CD14-positive monocyte (primary cell): Measurements from ENCODE around the gene BTBD7. TPM values are rescaled to one million over a fixed set of nuclear protein-coding genes. Genes with fewer than 3 reads are reported as not detected.

Experiments
- DNase-seq, 3 donors: peaks; one replicate each; pipeline ENCODE4 v3.0.0-alpha.2; 2011 to 2022
- H2AFZ ChIP-seq: 2 replicates; pipeline ENCODE4 v1.6.0; 2012; ENCODE audit warnings: mild to moderate bottlenecking, low read depth, low read length, inconsistent platforms; ENCODE audit not compliant: insufficient read depth, poor library complexity, severe bottlenecking
- H3K27ac ChIP-seq, 2 donors: 1 replicate in 1 of 2; 2 replicates in 1 of 2; pipeline ENCODE4 v1.5.1; 2012 to 2013; ENCODE audit warnings: low read length in 2 of 2, control low read depth in 1 of 2, inconsistent platforms in 1 of 2, low read depth in 1 of 2, mild to moderate bottlenecking in 1 of 2
- H3K27me3 ChIP-seq, 2 donors: one replicate each; pipeline versions ENCODE4 v1.6.0 to v1.6.1; 2011 to 2013; ENCODE audit warnings: low read length in 2 of 2; ENCODE audit not compliant: control insufficient read depth in 2 of 2, insufficient read depth in 2 of 2
- H3K36me3 ChIP-seq, 2 donors: replicated peaks in 1 of 2; 1 replicate in 1 of 2; 2 replicates in 1 of 2; pipeline versions ENCODE4 v1.5.1 to v1.6.1; 2012 to 2013; ENCODE audit warnings: low read length in 2 of 2, control low read depth in 1 of 2, inconsistent platforms in 1 of 2, mild to moderate bottlenecking in 1 of 2; ENCODE audit not compliant: insufficient read depth in 2 of 2, control insufficient read depth in 1 of 2
- H3K4me1 ChIP-seq, 2 donors: 1 replicate in 1 of 2; 2 replicates in 1 of 2; pipeline versions ENCODE4 v1.5.1 to v1.6.1; 2012 to 2013; ENCODE audit warnings: low read length in 2 of 2, control low read depth in 1 of 2, inconsistent platforms in 1 of 2, mild to moderate bottlenecking in 1 of 2, moderate library complexity in 1 of 2; ENCODE audit not compliant: insufficient read depth in 2 of 2, control insufficient read depth in 1 of 2
- H3K4me2 ChIP-seq: replicated peaks from 2 replicates; pipeline ENCODE3; 2012; ENCODE audit warnings: low read length, moderate library complexity, mild to moderate bottlenecking; ENCODE audit not compliant: poor library complexity, severe bottlenecking; ENCODE audit errors: extremely low read depth
- H3K4me3 ChIP-seq, 3 experiments: fragments of 200-600 bp in 1 of 3; sonication (generic) in 1 of 3; replicated peaks in 1 of 3; 1 replicate in 2 of 3; 2 replicates in 1 of 3; pipeline ENCODE4 v1.5.1; 2011 to 2013; ENCODE audit warnings: low read length in 3 of 3, mild to moderate bottlenecking in 3 of 3, control low read depth in 2 of 3, low read depth in 2 of 3, inconsistent platforms in 1 of 3, moderate library complexity in 1 of 3
- H3K79me2 ChIP-seq: 2 replicates; pipeline ENCODE4 v1.6.0; 2012; ENCODE audit warnings: mild to moderate bottlenecking, control low read depth, inconsistent platforms, low read length, moderate library complexity; ENCODE audit not compliant: insufficient read depth
- H3K9ac ChIP-seq: 2 replicates; pipeline ENCODE4 v1.6.0; 2017; ENCODE audit warnings: low read length, mild to moderate bottlenecking; ENCODE audit not compliant: insufficient read depth, poor library complexity, severe bottlenecking
- H3K9me3 ChIP-seq, 2 donors: replicated peaks in 1 of 2; 1 replicate in 1 of 2; 2 replicates in 1 of 2; pipeline versions ENCODE4 v1.5.1 to v1.6.1; 2012 to 2013; ENCODE audit warnings: low read length in 2 of 2, control low read depth in 1 of 2; ENCODE audit not compliant: control insufficient read depth in 1 of 2, insufficient read depth in 1 of 2
- H4K20me1 ChIP-seq: 2 replicates; pipeline ENCODE4 v1.6.0; 2012; ENCODE audit warnings: mild to moderate bottlenecking, low read length, control low read depth, moderate library complexity; ENCODE audit not compliant: insufficient read depth
- H3K27ac Mint-ChIP-seq, 7 donors: one replicate each; pipeline ENCODE4 v1.8.0; 2020; ENCODE audit warnings: mild to moderate bottlenecking in 7 of 7, mixed read lengths in 7 of 7, moderate library complexity in 6 of 7, inconsistent platforms in 2 of 7
- H3K27me3 Mint-ChIP-seq, 3 donors: one replicate each; pipeline ENCODE4 v1.8.0; 2021 to 2022; ENCODE audit warnings: low read depth in 3 of 3, mild to moderate bottlenecking in 3 of 3, mixed read lengths in 3 of 3, moderate library complexity in 3 of 3, inconsistent platforms in 1 of 3
- H3K36me3 Mint-ChIP-seq, 2 donors: one replicate each; pipeline ENCODE4 v1.8.0; 2020; ENCODE audit warnings: mixed read lengths in 2 of 2, inconsistent platforms in 1 of 2, mild to moderate bottlenecking in 1 of 2
- H3K4me1 Mint-ChIP-seq: one replicate; pipeline ENCODE4 v1.8.0; 2020; ENCODE audit warnings: mild to moderate bottlenecking, mixed read lengths
- H3K4me3 Mint-ChIP-seq, 2 donors: one replicate each; pipeline ENCODE4 v1.8.0; 2020; ENCODE audit warnings: mild to moderate bottlenecking in 2 of 2, mixed read lengths in 2 of 2, moderate library complexity in 1 of 2
- H3K9me3 Mint-ChIP-seq, 7 donors: one replicate each; pipeline ENCODE4 v1.8.0; 2020 to 2022; ENCODE audit warnings: mixed read lengths in 7 of 7, mild to moderate bottlenecking in 6 of 7, moderate library complexity in 6 of 7, inconsistent platforms in 2 of 7
- CTCF ChIP-seq: fragments of 200-600 bp; IDR thresholded peaks from one replicate; pipeline ENCODE4 v1.8.0; 2022; ENCODE audit warnings: antibody characterized with exemption, mild to moderate bottlenecking
- WGBS: methylation state at CpG from one replicate; pipeline ENCODE4 v1.1.5; 2013; ENCODE audit warnings: missing lambda C conversion rate; ENCODE audit not compliant: insufficient coverage; 5-methylcytosine and 5-hydroxymethylcytosine counted together
- intact Hi-C, 2 donors: fragments of 100-400 bp; cut with micrococcal nuclease; formaldehyde crosslinking; loops; one replicate each; pipeline versions ENCODE4 v1.15.0 to v1.15.1; 2023
- polyA plus RNA-seq, 3 donors: library from polyadenylated mRNA; depleted of rRNA in 1 of 3; unstranded in 2 of 3; stranded (reverse) in 1 of 3; fragments of 300-500 nt in 2 of 3; fragments of >200 nt in 1 of 3; fragmentation: Illumina TruSeq in 2 of 3; gene quantifications; 1 replicate in 2 of 3; 2 replicates in 1 of 3; pipeline ENCODE4 v1.2.3, GENCODE V29; 2012 to 2021

BTBD7 gene
- polyA plus RNA-seq, 3 donors = 8.3 to 8.6 (median 8.5) TPM

GRCh38 chr14:93315575-93315974 lies 17.3 kb downstream of the BTBD7 start:
- no peak for TF ChIP-seq CTCF
- no peak overlapping the region for H3K9ac ChIP-seq
- H3K4me3 ChIP-seq = no peak overlapping the region
- H3K27ac Mint-ChIP-seq = peak overlapping the region in 1 of 7 donors; percentile 6
- no peaks in the 10 kb centered on the region for H3K36me3 ChIP-seq
- H3K4me1 ChIP-seq = peaks cover 18 to 29% of the 10 kb centered on the region in 2 donors
- peaks cover 33% of the 10 kb centered on the region for H3K4me1 Mint-ChIP-seq
- H3K9me3 ChIP-seq = no peaks in the 10 kb centered on the region
- peaks cover 0 to 3% (median 0%) of the 10 kb centered on the region in 7 donors for H3K9me3 Mint-ChIP-seq
- no peaks in the 10 kb centered on the region for H3K27me3 Mint-ChIP-seq
- H3K27me3 ChIP-seq = no peaks in the 10 kb centered on the region
- no peak overlapping the region for H2AFZ ChIP-seq
- peaks cover 95% of the 10 kb centered on the region for H4K20me1 ChIP-seq
- H3K27ac ChIP-seq = no peak overlapping the region
- no peak for DNase-seq
- no peak overlapping the region for H3K4me2 ChIP-seq
- H3K4me3 Mint-ChIP-seq = no peak overlapping the region
- intact Hi-C loops = no loop called here
- H3K79me2 ChIP-seq = peaks cover 91% of the 10 kb centered on the region
- H3K36me3 Mint-ChIP-seq = peaks cover 0 to under 1% of the 10 kb centered on the region in 2 donors

GRCh38 chr14:93311082-93311481 lies 21.8 kb downstream of the BTBD7 start:
- no peaks in the 10 kb centered on the region for H3K9me3 ChIP-seq
- H3K4me1 ChIP-seq = peaks cover 3 to 7% of the 10 kb centered on the region in 2 donors
- no peak overlapping the region for H3K4me3 ChIP-seq
- no peaks in the 10 kb centered on the region for H3K27me3 Mint-ChIP-seq
- no peak overlapping the region for H3K4me2 ChIP-seq
- intact Hi-C loops = no loop called here
- no peak overlapping the region for H3K4me3 Mint-ChIP-seq
- no peaks in the 10 kb centered on the region for H3K27me3 ChIP-seq
- H4K20me1 ChIP-seq = peaks cover 95% of the 10 kb centered on the region
- H3K36me3 ChIP-seq = no peaks in the 10 kb centered on the region
- H3K79me2 ChIP-seq = peaks cover 90% of the 10 kb centered on the region
- no peak for DNase-seq
- H3K27ac Mint-ChIP-seq = no peak overlapping the region
- H3K9ac ChIP-seq = no peak overlapping the region
- H3K4me1 Mint-ChIP-seq = peaks cover 24% of the 10 kb centered on the region
- no peaks in the 10 kb centered on the region for H3K9me3 Mint-ChIP-seq
- H3K27ac ChIP-seq = no peak overlapping the region
- TF ChIP-seq CTCF = no peak
- H2AFZ ChIP-seq = no peak overlapping the region
- peaks cover 0 to 7% of the 10 kb centered on the region in 2 donors for H3K36me3 Mint-ChIP-seq
- 80% methylated on average over 1 of the region's 1 CpG for WGBS
